Smooth muscle cell of trachea (primary cell): ENCODE data around the gene CREG1. TPM values are rescaled to one million over a fixed set of nuclear protein-coding genes. Genes with fewer than 3 reads are reported as not detected.

Experiments used
- total RNA-seq: library from RNA; depleted of rRNA; stranded (reverse); fragments of >200 nt; gene quantifications from 2 replicates; pipeline ENCODE4 v1.2.1, GENCODE V29; 2014

Gene CREG1
- total RNA-seq = 56.3 and 157 TPM in 2 replicates

DNA sequence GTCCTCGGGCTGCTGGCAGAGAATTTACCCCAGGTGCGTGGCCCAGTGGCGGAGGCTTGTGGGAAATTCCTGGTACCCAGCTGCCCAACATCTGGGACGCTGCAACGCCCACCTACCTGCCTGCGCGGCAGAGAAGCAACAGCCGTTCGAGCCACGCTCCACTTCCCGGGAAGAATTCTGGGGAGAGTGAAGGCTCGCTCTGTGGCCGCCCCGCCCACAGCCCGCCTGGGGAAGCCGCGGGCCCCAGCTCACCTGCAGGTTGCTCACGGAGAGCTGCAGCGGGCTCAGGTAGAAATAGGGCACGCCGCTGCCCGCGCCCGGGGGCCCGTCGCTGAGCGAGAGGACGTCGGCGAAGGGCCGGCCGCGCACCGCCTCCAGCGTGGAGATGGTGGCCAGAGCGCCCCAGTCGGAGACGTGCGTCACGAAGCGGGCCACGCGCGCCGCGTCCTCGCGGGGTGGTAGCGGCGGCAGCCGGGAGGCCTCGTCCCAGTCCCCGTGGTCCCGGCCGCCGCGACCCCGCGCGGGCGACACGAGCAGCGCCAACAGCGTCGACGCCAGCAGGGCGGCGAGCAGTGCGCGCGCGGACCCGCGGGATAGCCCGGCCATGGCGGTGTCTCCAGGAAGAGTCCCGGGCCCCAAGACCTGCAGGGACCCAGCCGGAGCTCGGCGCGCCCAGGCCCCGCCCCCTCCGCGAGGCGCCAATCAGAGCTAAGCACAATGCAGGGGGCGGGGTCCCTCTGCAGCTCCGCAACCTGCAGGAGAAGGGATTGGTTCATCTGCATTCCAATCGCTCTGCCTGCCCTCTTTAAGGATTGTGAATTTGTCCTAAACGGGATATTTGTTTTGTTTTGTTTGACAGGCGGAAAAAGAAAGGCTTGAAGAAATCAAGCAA is at the start of gene CREG1:
Gene CREG1 (minus strand): TSS at position 627 of the 892 bp plus-strand sequence.

DNA sequence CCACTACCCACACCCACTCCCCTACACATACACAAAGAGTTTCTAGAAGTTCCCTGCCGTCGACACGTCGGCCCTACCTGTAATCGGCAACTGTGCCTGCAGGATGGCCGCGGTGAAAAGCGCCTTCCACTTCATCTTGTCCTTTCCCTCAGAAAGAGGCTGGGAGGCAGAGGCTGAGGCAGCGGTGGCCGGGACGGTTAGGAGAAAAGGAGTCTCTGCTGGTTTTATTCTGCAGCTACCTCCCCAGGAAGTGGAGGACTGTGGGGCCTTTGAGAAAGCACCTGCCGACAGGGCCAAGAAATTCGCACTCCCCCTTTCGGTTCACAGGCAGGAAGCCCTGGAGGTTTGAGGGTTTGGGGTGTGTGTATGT is 35.2 kb downstream of the CREG1 start, which contains the start of gene CD247:
Gene CD247 (minus strand): TSS at position 199 of the 370 bp plus-strand sequence. CDS start 64 bp downstream, at position 135.

Other genes with a start within 250 kb of the CREG1 start
- not detected in 2 replicates for gene CD247, start 35.2 kb downstream of the CREG1 start, total RNA-seq
- 0.17 and 0.87 TPM in 2 replicates for gene RCSD1, start 76.5 kb upstream of the CREG1 start, total RNA-seq
- 166 and 178 TPM in 2 replicates for gene MPZL1, start 168.2 kb upstream of the CREG1 start, total RNA-seq